Activated T-cell treated with anti-CD3 and anti-CD28 coated beads, Interleukin-2, amount 50 U/mL, for 4 hours (primary cell): ENCODE data around the gene BBS9. TPM values are rescaled to one million over a fixed set of nuclear protein-coding genes. Genes with fewer than 3 reads are reported as not detected.

Experiments
- ATAC-seq, 2 donors: fragments of 200-7000 bp; cut with Tn5 transposase; one replicate each; pipeline ENCODE4 v1.10.0; 2021
- DNase-seq: peaks from one replicate; pipeline ENCODE4 v3.0.0-alpha.2; 2020
- H3K27me3 Mint-ChIP-seq: one replicate; pipeline ENCODE4 v1.8.0; 2021; ENCODE audit warnings: low read depth, mixed read lengths
- H3K36me3 Mint-ChIP-seq: one replicate; pipeline ENCODE4 v1.8.0; 2022; ENCODE audit warnings: mixed read lengths; ENCODE audit not compliant: insufficient read depth
- H3K4me1 Mint-ChIP-seq: one replicate; pipeline ENCODE4 v1.8.0; 2021; ENCODE audit warnings: low read depth, mixed read lengths
- H3K4me3 Mint-ChIP-seq: one replicate; pipeline ENCODE4 v1.8.0; 2021; ENCODE audit warnings: mild to moderate bottlenecking, moderate library complexity, mixed read lengths
- H3K9me3 Mint-ChIP-seq: one replicate; pipeline ENCODE4 v1.8.0; 2021; ENCODE audit warnings: mixed read lengths
- total RNA-seq, 3 donors: library from RNA; stranded (reverse); gene quantifications; one replicate each; pipeline ENCODE4 v1.2.1, GENCODE V29; 2021

Gene BBS9
- total RNA-seq, 3 donors from 2014 or later, result 4.1 to 5.0 (median 4.5) TPM

DNA sequence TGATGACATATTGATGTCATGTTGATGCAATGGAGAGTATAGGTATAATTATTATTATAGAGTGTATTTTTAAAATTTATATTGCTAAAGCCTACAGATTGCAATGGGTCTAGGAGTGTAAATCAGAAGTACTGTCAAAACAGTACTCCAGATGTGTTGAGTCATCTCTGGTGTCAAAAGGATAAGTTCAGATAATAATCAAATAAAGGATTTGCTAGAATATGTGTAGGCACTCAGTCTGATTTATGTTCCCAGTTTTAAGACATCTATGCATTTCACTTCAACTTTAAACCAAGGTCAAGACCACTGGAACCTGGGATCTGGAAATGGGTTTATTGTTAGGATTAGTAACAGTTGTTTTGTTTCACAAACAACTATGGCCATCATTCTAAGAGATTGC is 433.6 kb downstream of the BBS9 start:
- ATAC-seq (no peak), DNase-seq (no peak)
- Mint-ChIP-seq H3K27me3 (no peaks in the 10 kb centered on the region), H3K9me3 (no peaks in the 10 kb centered on the region), H3K36me3 (peaks cover 7% of the 10 kb centered on the region), H3K4me1 (no peaks in the 10 kb centered on the region), H3K4me3 (no peak overlapping the region)

DNA sequence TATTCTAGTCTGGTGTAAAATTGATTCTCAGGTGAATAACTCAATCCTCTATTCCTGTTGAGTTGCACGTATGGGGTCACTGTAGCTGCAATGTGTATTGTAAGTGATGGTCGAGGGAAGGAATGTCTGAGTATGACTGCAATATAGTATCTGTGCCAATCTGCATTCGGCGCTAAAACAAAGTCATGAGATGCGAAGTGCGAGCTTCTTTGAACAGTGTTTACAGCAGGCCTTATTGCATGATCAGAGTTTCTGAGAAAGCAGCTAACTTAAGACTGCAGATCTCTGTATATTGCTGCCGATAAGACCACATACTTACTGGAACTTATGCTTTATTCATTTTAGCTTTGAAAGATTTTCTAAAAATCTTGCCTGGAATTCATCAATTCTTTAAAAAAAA is 434.3 kb downstream of the BBS9 start:
- no peak overlapping the region for H3K4me3 Mint-ChIP-seq
- H3K27me3 Mint-ChIP-seq, result no peaks in the 10 kb centered on the region
- no peak for ATAC-seq
- H3K9me3 Mint-ChIP-seq, result no peaks in the 10 kb centered on the region
- no peaks in the 10 kb centered on the region for H3K4me1 Mint-ChIP-seq
- peaks cover 6% of the 10 kb centered on the region for H3K36me3 Mint-ChIP-seq
- DNase-seq, result no peak

DNA sequence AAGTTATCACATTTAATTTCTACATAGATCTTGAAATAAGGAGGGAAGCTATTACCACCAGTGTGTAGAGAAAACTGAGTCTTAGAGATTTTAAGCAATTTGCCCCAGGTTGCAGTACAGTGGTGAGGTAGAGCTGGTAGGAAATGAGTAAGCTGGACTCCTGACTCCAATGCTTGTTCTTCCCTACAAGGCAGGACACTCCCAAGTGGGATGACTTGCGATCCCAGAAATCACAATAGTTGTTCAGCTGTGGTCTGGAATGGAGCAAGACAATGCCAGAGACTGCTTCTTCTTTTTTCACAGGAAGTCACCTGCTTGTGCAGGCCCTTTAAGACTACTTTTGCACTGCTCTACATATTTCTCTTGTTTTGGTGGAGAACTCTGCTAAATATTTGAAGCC is 448.8 kb downstream of the BBS9 start:
- H3K9me3 Mint-ChIP-seq, result peaks cover 3% of the 10 kb centered on the region
- no peaks in the 10 kb centered on the region for H3K4me1 Mint-ChIP-seq
- no peak for DNase-seq
- ATAC-seq, result no peak
- H3K27me3 Mint-ChIP-seq, result no peaks in the 10 kb centered on the region
- peaks cover 18% of the 10 kb centered on the region for H3K36me3 Mint-ChIP-seq
- H3K4me3 Mint-ChIP-seq, result no peak overlapping the region

DNA sequence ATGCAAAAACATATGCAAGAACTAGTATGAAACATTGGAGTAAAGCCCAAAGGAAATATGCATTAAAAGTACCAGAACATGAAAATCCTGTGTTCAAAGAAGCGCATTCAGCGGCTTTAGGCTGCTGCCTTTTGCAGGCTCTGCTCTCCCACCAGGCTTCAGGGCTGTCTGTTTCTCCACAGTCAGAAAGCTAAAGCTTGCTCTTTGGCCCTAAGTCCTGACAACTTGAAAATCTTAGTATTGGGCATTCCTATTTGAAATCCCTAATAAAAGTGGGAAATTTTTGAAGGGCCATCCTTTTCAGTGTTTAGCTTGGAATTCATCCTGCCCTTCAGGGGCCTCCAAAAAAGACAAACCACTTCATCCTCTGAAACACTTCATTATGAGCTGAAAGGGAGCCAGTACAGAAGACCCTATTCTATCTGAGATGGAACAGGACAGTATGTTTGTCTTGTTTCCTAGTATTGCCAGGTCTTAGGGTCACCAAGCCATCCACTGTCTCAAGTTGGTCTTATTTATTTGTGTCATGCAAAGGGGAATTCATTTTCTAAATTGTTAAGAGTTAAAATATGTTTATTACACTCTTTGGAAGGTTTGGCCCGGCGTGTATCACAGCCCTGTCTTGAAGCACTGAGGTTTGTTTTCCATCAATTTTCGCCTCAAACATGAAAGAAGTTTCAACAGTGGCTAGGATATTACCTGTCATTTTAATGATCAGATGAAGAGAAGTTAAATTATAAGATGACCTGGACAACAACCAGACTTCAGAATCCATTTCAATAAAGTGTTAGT is 449.7 kb downstream of the BBS9 start:
- Mint-ChIP-seq H3K4me3 (no peak overlapping the region), H3K27me3 (no peaks in the 10 kb centered on the region), H3K9me3 (no peaks in the 10 kb centered on the region), H3K4me1 (no peaks in the 10 kb centered on the region), H3K36me3 (peaks cover 15% of the 10 kb centered on the region)
- DNase-seq, result no peak
- no peak for ATAC-seq

DNA sequence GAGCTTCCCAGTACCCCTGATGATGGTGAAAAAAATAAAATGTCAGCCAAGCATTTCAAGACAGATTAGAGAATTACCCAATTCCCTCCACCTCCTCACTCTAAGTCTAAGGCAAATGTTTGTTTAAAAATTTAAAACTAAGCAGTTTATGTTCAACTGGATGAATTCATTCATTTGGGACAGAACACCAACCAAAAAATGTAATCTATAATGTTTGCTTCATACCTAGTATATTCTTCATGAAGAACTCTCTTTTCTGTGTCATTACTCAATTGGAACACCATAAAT is 450.3 kb downstream of the BBS9 start:
- ATAC-seq, result no peak
- Mint-ChIP-seq H3K4me1 (no peaks in the 10 kb centered on the region), H3K27me3 (no peaks in the 10 kb centered on the region), H3K36me3 (peaks cover 12% of the 10 kb centered on the region), H3K4me3 (no peak overlapping the region), H3K9me3 (no peaks in the 10 kb centered on the region)
- no peak for DNase-seq

DNA sequence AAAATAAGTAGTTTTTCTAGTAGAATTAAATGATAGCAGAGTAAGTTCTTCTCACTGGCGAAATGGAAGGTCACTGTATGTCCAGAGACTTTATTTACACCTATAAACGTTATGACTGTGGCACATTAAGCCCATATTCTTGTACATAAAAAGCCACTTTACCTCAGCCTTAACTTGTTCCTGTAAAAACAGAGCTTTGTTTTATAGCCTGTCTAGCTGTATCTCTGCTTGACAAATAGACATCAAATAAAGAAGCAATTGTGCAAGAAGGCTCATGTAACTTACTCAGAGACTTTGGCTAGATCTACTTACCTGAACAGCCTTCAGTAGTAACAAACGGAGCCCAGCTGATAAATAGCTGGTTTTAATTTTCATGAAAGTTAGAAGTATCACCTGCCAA is 451.9 kb downstream of the BBS9 start:
- no peaks in the 10 kb centered on the region for H3K4me1 Mint-ChIP-seq
- H3K27me3 Mint-ChIP-seq, result no peaks in the 10 kb centered on the region
- no peak overlapping the region for H3K4me3 Mint-ChIP-seq
- no peaks in the 10 kb centered on the region for H3K9me3 Mint-ChIP-seq
- ATAC-seq (no peak), DNase-seq (no peak)
- no peaks in the 10 kb centered on the region for H3K36me3 Mint-ChIP-seq

DNA sequence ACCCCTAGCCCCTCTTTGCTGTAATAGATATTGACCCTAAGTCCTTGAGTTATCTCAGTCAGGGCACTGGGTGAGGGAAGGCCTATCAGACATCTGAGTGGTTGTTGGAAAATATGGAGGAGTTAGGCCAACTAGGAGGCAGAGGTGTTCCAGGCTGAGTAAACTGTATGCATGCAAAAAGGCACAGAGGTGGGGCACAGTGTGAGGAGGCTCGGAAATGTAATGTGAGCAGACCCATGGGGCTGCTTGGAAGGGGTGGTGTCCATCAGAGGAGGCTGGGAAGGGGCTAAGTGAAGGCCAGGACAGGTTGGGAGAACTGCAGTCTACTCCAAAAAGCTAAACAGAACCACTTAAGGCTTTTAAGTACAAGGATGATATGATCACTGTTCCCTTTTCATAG is 452.7 kb downstream of the BBS9 start:
- ATAC-seq (no peak), DNase-seq (no peak)
- no peaks in the 10 kb centered on the region for H3K27me3 Mint-ChIP-seq
- H3K36me3 Mint-ChIP-seq, result no peaks in the 10 kb centered on the region
- no peaks in the 10 kb centered on the region for H3K4me1 Mint-ChIP-seq
- no peaks in the 10 kb centered on the region for H3K9me3 Mint-ChIP-seq
- no peak overlapping the region for H3K4me3 Mint-ChIP-seq

DNA sequence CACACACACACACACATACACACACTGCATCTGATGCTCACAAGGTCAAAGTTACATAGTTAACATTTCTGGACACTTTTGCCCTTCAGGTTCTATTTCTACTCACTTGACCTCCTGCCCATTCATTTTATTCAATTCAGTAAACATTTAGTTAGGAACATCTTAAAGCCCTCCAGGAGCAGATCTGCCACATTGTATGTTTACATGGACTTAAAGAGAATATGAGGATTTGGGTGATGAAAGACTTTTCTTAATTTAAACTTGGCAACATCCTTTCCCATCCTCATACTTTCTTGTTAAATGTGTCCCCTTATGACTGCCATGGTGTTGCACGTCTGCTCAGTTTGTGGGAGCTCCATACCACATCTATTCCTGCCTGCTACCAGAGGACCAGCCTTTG is 453.2 kb downstream of the BBS9 start:
- no peaks in the 10 kb centered on the region for H3K4me1 Mint-ChIP-seq
- no peaks in the 10 kb centered on the region for H3K27me3 Mint-ChIP-seq
- no peak for DNase-seq
- no peak for ATAC-seq
- H3K4me3 Mint-ChIP-seq, result no peak overlapping the region
- no peaks in the 10 kb centered on the region for H3K9me3 Mint-ChIP-seq
- H3K36me3 Mint-ChIP-seq, result no peaks in the 10 kb centered on the region

DNA sequence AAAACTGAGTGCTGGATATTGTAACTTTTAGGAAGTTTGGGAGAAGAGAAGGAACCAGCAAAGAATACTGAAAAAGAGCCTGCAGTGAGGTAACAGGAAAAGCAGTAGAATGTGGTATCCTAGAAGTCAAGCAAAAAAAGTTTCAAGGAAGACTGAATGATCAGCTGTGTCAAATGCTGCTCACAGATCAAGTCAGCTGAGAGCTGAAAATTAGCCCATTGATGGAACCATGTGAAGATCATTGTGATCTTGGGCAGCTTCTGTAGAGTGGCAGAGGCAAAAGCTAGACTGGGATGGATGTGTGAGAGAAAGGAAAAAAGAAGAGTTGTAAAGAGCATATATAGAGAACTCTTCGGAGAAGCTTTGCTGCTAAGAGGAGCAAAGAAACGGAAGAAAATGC is 460.5 kb downstream of the BBS9 start:
- H3K9me3 Mint-ChIP-seq, result no peaks in the 10 kb centered on the region
- no peak overlapping the region for H3K4me3 Mint-ChIP-seq
- H3K4me1 Mint-ChIP-seq, result no peaks in the 10 kb centered on the region
- ATAC-seq, result no peak
- DNase-seq, result no peak
- H3K27me3 Mint-ChIP-seq, result no peaks in the 10 kb centered on the region
- peaks cover 1% of the 10 kb centered on the region for H3K36me3 Mint-ChIP-seq

DNA sequence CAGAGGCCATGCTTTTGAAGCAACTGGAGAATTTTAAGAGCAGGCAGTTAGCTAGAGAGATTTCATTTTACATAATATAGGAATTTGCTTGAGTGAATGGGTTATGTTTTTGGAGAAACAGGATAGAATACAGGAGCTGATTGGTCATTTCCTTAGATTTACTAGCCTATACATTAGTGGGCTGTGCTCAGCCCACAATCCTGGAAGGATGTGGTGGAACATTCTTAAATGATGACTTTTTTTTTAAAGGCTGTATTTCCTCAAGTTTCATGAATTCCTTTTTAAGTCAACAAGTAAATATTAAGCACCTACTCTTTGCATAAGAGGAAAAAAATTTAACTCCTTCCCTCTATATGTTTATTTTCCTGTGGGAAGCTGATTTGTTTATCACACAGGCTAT is 461.6 kb downstream of the BBS9 start:
- Mint-ChIP-seq H3K9me3 (no peaks in the 10 kb centered on the region), H3K4me3 (no peak overlapping the region), H3K27me3 (no peaks in the 10 kb centered on the region), H3K4me1 (no peaks in the 10 kb centered on the region), H3K36me3 (peaks cover 1% of the 10 kb centered on the region)
- no peak for ATAC-seq
- DNase-seq, result no peak

DNA sequence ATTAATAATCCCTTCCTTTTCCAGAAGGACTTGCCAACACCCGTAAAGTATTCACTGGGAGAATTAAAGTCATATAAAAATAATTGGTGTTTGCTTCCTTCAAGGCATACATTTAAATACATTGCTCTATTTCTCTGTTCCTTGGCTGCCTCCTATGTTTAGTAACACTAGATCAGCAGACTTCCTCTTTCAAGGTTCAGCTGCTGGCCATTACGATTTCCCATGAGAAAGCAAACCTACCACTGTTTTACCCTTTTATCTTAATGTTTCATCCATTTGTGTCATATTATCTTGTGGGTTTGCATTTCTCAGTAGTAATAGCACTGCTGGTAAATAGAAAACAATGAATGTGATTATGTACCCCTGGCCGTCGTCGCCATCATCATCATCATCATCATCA is 462.1 kb downstream of the BBS9 start:
- Mint-ChIP-seq H3K27me3 (no peaks in the 10 kb centered on the region), H3K4me1 (no peaks in the 10 kb centered on the region), H3K36me3 (peaks cover 1% of the 10 kb centered on the region), H3K4me3 (no peak overlapping the region), H3K9me3 (no peaks in the 10 kb centered on the region)
- DNase-seq (no peak), ATAC-seq (no peak)

DNA sequence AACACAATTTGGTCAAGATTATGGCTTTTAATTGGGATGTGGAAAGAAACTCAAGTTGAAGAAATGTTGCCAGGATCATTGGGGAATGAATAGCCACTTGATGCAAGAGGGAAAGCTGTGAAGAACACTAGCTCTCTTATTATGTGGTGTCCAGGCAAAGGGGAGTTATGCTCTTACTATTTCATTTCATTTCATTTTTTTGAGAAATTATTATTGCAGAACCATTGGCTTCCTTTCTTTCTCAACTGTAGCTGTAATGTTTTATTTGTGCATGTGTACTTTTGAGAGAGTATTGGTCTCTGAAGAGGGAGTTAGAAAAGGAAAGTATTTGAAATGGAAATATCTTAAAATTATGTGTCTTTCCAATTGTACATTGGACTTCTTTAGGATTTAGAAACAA is 463.4 kb downstream of the BBS9 start:
- Mint-ChIP-seq H3K36me3 (peaks cover 3% of the 10 kb centered on the region), H3K9me3 (no peaks in the 10 kb centered on the region)
- DNase-seq, result no peak

DNA sequence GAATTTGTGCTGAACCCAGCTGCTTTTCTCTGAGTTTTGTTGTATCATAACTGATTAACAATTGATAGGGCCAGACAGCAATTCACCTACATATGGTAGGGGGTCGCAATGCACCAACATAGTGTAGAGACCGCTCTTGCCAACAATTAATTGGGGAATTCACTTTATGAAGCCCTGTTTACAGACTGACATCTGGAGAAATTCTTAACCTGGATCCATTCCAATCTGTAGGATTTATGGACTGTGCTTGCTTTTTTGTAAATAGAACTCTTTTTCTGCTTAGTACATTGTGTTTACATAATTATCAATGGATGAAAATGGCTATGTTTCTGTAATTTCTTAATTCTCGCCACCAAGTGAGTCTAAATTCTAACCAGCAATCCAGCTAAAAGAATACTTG is 464.2 kb downstream of the BBS9 start:
- no peaks in the 10 kb centered on the region for H3K4me1 Mint-ChIP-seq
- DNase-seq, result no peak
- ATAC-seq, result no peak
- H3K9me3 Mint-ChIP-seq, result no peaks in the 10 kb centered on the region
- H3K4me3 Mint-ChIP-seq, result no peak overlapping the region
- peaks cover 3% of the 10 kb centered on the region for H3K36me3 Mint-ChIP-seq
- H3K27me3 Mint-ChIP-seq, result no peaks in the 10 kb centered on the region

More for the DNA sequence above, 463.4 kb downstream of the BBS9 start:
- Mint-ChIP-seq H3K4me3 (no peak overlapping the region), H3K27me3 (no peaks in the 10 kb centered on the region), H3K4me1 (no peaks in the 10 kb centered on the region)
- ATAC-seq, result no peak

DNA sequence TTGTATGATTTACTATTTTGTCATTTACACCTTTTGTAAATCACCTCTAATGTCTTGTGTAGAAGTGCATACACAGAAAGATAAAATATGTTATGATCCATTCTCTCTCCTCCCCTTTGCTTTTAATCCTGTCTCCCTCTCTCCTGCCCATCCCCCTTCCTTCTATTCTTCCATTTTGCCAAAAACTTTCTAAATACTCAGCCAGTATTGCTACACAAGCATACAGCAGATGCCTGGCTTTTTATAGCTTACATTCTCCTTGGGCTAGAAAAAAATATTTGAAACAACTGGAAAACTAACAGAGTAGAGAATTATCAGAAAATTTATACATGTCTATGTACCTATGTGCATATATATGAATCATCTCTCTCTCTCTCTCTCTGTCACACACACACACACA is 467.3 kb downstream of the BBS9 start:
- H3K4me1 Mint-ChIP-seq, result no peaks in the 10 kb centered on the region
- ATAC-seq, result no peak
- no peaks in the 10 kb centered on the region for H3K9me3 Mint-ChIP-seq
- H3K27me3 Mint-ChIP-seq, result no peaks in the 10 kb centered on the region
- no peak for DNase-seq
- H3K4me3 Mint-ChIP-seq, result no peak overlapping the region
- peaks cover 2% of the 10 kb centered on the region for H3K36me3 Mint-ChIP-seq

DNA sequence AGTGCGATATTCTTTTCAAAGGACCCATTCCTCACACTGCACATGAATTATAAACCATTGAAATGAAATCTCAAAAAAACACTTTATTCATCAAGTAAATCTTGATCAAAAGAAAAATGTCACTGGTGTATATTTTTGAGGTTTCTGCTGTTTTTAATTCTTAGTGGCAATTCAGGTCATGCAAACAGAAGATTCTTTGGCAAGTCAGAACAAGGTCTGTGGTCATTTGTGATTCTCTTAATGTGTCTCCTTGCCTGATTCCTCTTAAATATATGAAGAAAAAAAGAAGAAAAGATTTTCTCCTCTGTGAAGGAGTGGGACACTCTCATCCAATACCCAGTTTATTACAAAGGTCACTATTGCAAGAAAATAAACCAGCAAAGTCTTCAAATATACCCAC is 467.8 kb downstream of the BBS9 start:
- DNase-seq (no peak), ATAC-seq (no peak)
- H3K4me3 Mint-ChIP-seq, result no peak overlapping the region
- H3K9me3 Mint-ChIP-seq, result no peaks in the 10 kb centered on the region
- no peaks in the 10 kb centered on the region for H3K4me1 Mint-ChIP-seq
- peaks cover 2% of the 10 kb centered on the region for H3K36me3 Mint-ChIP-seq
- H3K27me3 Mint-ChIP-seq, result no peaks in the 10 kb centered on the region

DNA sequence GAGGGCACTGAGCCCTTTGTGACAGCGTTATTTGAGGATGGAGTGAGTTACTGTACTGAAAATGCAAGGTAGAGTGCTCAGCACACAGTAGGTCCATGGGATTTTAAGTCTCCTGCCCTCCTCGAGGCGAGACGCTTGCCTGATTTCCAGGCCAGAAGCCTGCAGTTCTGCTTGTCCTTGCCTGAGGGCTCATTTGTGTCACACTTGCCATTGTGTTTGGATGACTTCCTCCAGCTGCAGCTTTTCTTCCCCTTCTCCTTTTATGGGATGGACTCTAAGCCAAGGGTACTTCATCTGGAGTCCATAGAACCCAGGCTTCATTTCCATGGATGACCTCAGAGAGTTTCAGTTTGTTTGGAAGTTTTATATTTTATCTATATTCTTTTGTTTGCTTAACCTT is 471.7 kb downstream of the BBS9 start:
- Mint-ChIP-seq H3K9me3 (no peaks in the 10 kb centered on the region), H3K27me3 (no peaks in the 10 kb centered on the region), H3K4me1 (no peaks in the 10 kb centered on the region), H3K4me3 (no peak overlapping the region), H3K36me3 (peaks cover 20% of the 10 kb centered on the region)
- DNase-seq (no peak), ATAC-seq (no peak)
